GM20000 (cell line): ENCODE data around the gene FXYD7.

ENCODE experiments used
- DNase-seq: peaks from one replicate; pipeline ENCODE4 v3.0.0; 2012; ENCODE audit warnings: low spot score
- CTCF ChIP-seq: IDR thresholded peaks from 2 replicates; pipeline ENCODE4 v1.5.1; 2012; ENCODE audit warnings: mild to moderate bottlenecking, control low read depth; ENCODE audit errors: extremely low read depth, missing control alignments

FXYD7 gene, protein sequence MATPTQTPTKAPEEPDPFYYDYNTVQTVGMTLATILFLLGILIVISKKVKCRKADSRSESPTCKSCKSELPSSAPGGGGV

GRCh38 chr19:35143231-35143715, at the start of gene FXYD7:
Gene FXYD7, plus strand, starts transcription at chr19:35143255. Its CDS starts 79 bp downstream, at chr19:35143334.
- DNase-seq: no peak
- no peak for TF ChIP-seq CTCF

- no peak for TF ChIP-seq CTCF
These were observed 49.6 kb upstream of the FXYD7 start for GRCh38 chr19:35093430-35093829.

DNA sequence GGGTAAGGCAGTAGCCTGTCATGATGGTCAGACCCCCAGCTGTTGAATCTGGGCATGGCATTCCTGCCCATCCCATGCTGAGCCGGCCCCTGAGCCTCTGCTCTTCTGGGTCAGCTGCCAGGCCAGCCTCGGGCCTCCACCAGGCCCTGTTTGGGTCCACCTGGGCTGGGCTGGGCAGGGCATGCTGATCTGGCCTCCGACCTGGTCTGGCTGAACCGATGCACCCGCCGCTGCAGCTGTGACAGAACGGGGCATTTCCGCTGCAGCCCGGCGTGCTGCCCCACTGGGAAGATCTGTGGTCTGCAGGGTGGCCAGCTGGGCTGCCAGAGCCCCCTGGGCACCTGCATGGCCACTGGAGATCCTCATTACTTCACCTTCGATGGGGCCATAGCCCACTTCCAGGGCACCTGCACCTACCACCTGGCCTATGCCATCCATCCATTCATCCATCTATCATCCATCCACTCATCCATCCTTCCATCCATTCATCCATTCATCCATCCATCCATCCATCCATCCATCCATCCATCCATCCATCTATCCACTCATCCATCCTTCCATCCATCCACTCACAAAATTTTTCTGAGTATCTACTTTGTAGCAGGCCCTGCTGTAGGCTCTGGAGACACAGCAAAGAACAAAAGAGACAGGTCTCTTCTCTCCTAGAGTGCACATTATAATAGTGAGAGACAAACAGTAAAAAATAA, 49.0 kb upstream of the FXYD7 start:
- no peak for DNase-seq
- TF ChIP-seq CTCF: no peak

More at GRCh38 chr19:35093430-35093829, 49.6 kb upstream of the FXYD7 start:
- DNase-seq: no peak

- DNase-seq: no peak
- TF ChIP-seq CTCF: no peak
These were observed 48.4 kb upstream of the FXYD7 start for GRCh38 chr19:35094656-35095055.

DNA sequence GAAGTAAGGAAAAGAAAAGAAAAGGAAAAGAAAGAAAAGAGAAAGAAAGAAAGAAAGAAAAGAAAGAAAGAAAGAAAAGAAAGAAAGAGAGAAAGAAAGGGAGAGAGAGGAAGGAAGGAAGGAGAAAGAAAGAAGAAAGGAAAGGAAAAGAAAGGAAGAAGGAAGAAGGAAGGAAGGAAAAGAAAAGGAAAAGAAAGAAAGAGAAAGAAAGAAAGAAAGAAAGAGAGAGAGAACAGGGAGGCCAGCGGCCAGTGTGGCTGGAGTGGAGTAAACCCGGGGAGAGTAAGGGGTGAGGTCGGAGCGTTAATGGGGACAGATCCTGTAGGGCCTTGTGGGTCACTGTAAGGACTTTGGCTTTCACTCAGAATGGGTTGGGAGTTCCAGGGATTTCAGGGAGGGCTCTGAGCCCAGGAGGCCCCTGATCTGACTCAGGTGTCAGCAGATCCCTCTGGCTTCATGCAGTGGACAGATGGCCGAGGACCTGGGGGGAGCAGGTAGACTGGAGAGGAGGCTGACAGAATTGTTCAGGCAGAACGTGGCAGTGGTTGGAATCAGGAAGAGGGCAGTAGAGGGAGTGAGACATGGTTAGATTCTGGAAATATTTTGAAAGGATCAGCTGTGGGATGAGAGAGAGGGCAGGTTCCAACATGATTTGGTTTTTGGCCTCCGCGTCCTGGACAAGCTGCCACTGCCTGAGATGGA, 47.2 kb upstream of the FXYD7 start:
- no peak for DNase-seq
- no peak for TF ChIP-seq CTCF

GRCh38 chr19:35098413-35099049, 44.5 kb upstream of the FXYD7 start:
- no peak for TF ChIP-seq CTCF

More at GRCh38 chr19:35098413-35099049, 44.5 kb upstream of the FXYD7 start:
- no peak for DNase-seq
